ENCODE data around the gene ATN1. TPM values are rescaled to one million over a fixed set of nuclear protein-coding genes. Genes with fewer than 3 reads are reported as not detected.
A peak's percentile ranks its signal among the peaks of the same experiment; 100 is the strongest.

ATN1 gene
- total and polyA plus RNA-seq, 9 of the 15 experiments (the other 6 are each of a cell fraction or from before 2014, with no cell fraction given) = 0.15 to 49.8 (median 2.7) TPM

- TF ChIP-seq RREB1 (CRISPR knock-in tag; IDR thresholded peaks at IDR 0.05) = no peak
- TF ChIP-seq DNMT1 (IDR thresholded peaks at IDR 0.05) = no peak
- 0 out of 2 replicates have a peak, but pooled peaks have one; percentile 10 for TF ChIP-seq MBD2 (IDR thresholded peaks at IDR 0.05; ENCODE audit: borderline replicate concordance, low read depth)
- TF ChIP-seq POLR3G (IDR thresholded peaks at IDR 0.05; ENCODE audit: extremely low read depth, insufficient read length, insufficient replicate concordance) = no peak
- TF ChIP-seq MLX (CRISPR knock-in tag; conservative IDR thresholded peaks at IDR 0.05) = 0 out of 4 replicates have a peak, but pooled peaks of 1 of the 2 experiments have one; percentile 29
- TF ChIP-seq ZNF277 (CRISPR knock-in tag; IDR thresholded peaks at IDR 0.05; ENCODE audit: borderline replicate concordance) = no peak
- TF ChIP-seq ZNF121 (CRISPR knock-in tag; conservative IDR thresholded peaks at IDR 0.05) = no peak
- TF ChIP-seq MAFK (IDR thresholded peaks at IDR 0.05; ENCODE audit: low read length) = peak; percentile 82
- TF ChIP-seq POU5F1 (IDR thresholded peaks at IDR 0.05; ENCODE audit: borderline replicate concordance, low read depth, low read length, partially characterized antibody) = no peak
- no peak for TF ChIP-seq FIP1L1 (IDR thresholded peaks at IDR 0.05; ENCODE audit: low read depth, low read length, poor library complexity, severe bottlenecking)
- TF ChIP-seq MYC (IDR thresholded peaks at IDR 0.05; ENCODE audit: low read depth, low read length) = peak; percentile 6
- TF ChIP-seq MYC (CRISPR knock-in tag; IDR thresholded peaks at IDR 0.05; ENCODE audit: borderline replicate concordance, low read depth) = no peak
- TF ChIP-seq SAFB (IDR thresholded peaks at IDR 0.05; ENCODE audit: borderline replicate concordance, low read depth, low read length) = no peak; the same call in 1 of the 2 replicates
- TF ChIP-seq VEZF1 (CRISPR knock-in tag; IDR thresholded peaks at IDR 0.05) = peak; percentile 67
- peak; percentile 22; the same call in 1 of the 2 replicates for TF ChIP-seq ARID1B (IDR thresholded peaks at IDR 0.05)
- no peak for TF ChIP-seq ZNF561 (CRISPR knock-in tag; conservative IDR thresholded peaks at IDR 0.05)
- TF ChIP-seq XRCC4 (IDR thresholded peaks at IDR 0.05; ENCODE audit: extremely low read depth, insufficient read depth, insufficient read length) = no peak
- TF ChIP-seq PTBP1 (IDR thresholded peaks at IDR 0.05; ENCODE audit: low read depth, low read length) = no peak
- peak; percentile 30; the same call in 1 of the 2 replicates for TF ChIP-seq GTF2E2 (tag; IDR thresholded peaks at IDR 0.05)
Measured at GRCh38 chr12:6961695-6962284, 34.0 kb downstream of the ATN1 start (continued).

All from K562 (cell line).